Measurements from ENCODE around the gene OR5AL1.
"Not testable (repeated sequence)": the region's sequence is repeated elsewhere in the genome, so short reads cannot be mapped to it uniquely, and the experiment has no call there.

Gene OR5AL1

GRCh38 chr11:56412396-56412795, at the start of gene OR5AL1:
TSS of gene OR5AL1 (plus strand) at chr11:56412696.
- DNase-seq (ENCODE audit: low spot score): no peak
- no peak within 1 kb of the TSS for H3K27ac ChIP-seq
- ChIA-PET POLR2A (ENCODE audit: low non-redundant PET) (no interaction called here), CTCF (no interaction called here)
- TF ChIP-seq CTCF (conservative IDR thresholded peaks at IDR 0.05; ENCODE audit: low read depth): no peak

DNA sequence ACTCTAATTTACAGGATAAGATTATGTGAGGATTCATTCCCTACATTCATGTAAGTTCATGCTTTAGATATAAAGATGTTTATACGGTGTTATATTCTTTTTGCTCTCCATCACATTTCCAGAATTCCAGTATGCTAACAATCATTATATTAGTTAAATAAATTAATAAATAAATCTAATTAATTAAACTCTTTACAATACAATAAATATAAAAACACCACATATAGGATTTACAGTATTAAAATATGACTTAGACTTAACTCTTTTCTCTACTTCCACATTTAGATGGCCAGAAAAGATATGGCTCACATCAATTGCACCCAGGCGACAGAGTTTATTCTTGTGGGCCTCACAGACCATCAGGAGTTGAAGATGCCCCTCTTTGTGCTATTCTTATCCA, 37.2 kb upstream of the OR5AL1 start, which contains the start of gene OR8U1:
Gene OR8U1 (plus strand): TSS at position 301 of the 400 bp plus-strand sequence. CDS start 0 bp downstream, at position 301.
- ChIA-PET POLR2A (ENCODE audit: low non-redundant PET) (no interaction called here), CTCF (interaction anchor here (0.6 kb wide), 1 partner anchor 182 kb away, joined by 6 read pairs; no protein-coding TSS in a partner anchor)
- no peak for TF ChIP-seq CTCF (conservative IDR thresholded peaks at IDR 0.05; ENCODE audit: low read depth)
- no peak within 1 kb of the TSS for H3K27ac ChIP-seq
- no peak for DNase-seq (ENCODE audit: low spot score)

GRCh38 chr11:56380120-56380519, 32.4 kb upstream of the OR5AL1 start:
- CTCF ChIA-PET: no interaction called here
- no peak overlapping the region for H3K27ac ChIP-seq
- POLR2A ChIA-PET (ENCODE audit: low non-redundant PET): no interaction called here
- TF ChIP-seq CTCF (conservative IDR thresholded peaks at IDR 0.05; ENCODE audit: low read depth): no peak
- no peak for DNase-seq (ENCODE audit: low spot score)

- POLR2A ChIA-PET (ENCODE audit: low non-redundant PET): no interaction called here
- no peak for TF ChIP-seq CTCF (conservative IDR thresholded peaks at IDR 0.05; ENCODE audit: low read depth)
- CTCF ChIA-PET: no interaction called here
- no peak overlapping the region for H3K27ac ChIP-seq
- no peak for DNase-seq (ENCODE audit: low spot score)
Observed at GRCh38 chr11:56394381-56394780, 18.1 kb upstream of the OR5AL1 start.

GRCh38 chr11:56396047-56396446, 16.4 kb upstream of the OR5AL1 start:
- no peak for DNase-seq (ENCODE audit: low spot score)
- POLR2A ChIA-PET (ENCODE audit: low non-redundant PET): no interaction called here
- no peak for TF ChIP-seq CTCF (conservative IDR thresholded peaks at IDR 0.05; ENCODE audit: low read depth)
- H3K27ac ChIP-seq: no peak overlapping the region
- CTCF ChIA-PET: no interaction called here

DNA sequence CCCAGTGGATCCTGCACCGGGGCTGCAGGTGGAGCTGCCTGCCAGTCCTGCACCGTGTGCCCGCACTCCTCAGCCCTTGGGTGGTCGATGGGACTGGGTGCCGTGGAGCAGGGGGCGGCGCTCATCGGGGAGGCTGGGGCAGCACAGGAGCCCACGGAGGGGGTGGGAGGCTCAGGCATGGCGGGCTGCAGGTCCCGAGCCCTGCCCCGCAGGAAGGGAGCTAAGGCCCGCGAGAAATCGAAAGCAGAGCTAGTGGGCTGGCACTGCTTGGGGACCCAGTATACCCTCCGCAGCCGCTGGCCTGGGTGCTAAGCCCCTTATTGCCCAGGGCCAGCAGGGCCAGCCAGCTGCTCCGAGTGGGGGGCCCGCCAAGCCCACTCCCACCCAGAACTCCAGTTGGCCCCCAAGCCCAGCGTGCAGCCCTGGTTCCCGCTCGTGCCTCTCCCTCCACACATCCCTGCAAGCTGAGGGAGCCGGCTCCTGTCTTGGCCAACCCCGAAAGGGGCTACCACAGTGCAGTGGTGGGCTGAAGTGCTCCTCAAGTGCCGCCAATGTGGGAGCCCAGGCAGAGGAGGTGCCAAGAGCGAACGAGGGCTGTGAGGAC, 10.5 kb upstream of the OR5AL1 start:
- POLR2A ChIA-PET (ENCODE audit: low non-redundant PET); H3K27ac ChIP-seq; DNase-seq (ENCODE audit: low spot score): not testable (repeated sequence)
- CTCF ChIA-PET: interaction anchor here (0.6 kb wide), 1 partner anchor 31 kb away, joined by 4 read pairs; no protein-coding TSS in a partner anchor

DNA sequence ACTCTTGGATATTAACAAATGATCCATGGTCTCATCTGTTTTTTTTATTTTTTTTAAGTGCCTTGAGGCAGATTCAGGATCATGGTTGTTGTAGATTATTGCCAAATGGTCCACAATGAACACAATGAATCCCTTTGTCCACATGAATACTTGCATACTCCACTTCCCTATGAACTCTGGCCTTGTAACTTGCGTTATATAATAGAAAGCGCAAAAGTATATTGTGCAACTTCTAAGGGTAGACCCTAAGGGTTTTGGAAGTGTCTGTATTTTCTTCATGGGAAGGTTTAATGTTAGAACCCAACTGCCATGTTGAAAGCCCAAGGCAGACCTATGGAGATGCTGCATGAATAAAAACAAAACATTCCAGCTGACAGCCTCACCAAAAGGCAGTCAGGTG, 8.1 kb upstream of the OR5AL1 start:
- POLR2A ChIA-PET (ENCODE audit: low non-redundant PET): no interaction called here
- TF ChIP-seq CTCF (conservative IDR thresholded peaks at IDR 0.05; ENCODE audit: low read depth): no peak
- no peak overlapping the region for H3K27ac ChIP-seq
- CTCF ChIA-PET: no interaction called here
- DNase-seq (ENCODE audit: low spot score): no peak

Data from RWPE1 (cell line).